NCI-H2081 treated with DMSO at 0.1 percent for 48 hours (cell line): Measurements from ENCODE around the gene SPATA6.
"Not testable (repeated sequence)": the region's sequence is repeated elsewhere in the genome, so short reads cannot be mapped to it uniquely, and the experiment has no call there.

Experiments
- DNase-seq: peaks from one replicate; lab custom pipeline; 2025; lab: John Stamatoyannopoulos, UW

The SPATA6 gene

DNA sequence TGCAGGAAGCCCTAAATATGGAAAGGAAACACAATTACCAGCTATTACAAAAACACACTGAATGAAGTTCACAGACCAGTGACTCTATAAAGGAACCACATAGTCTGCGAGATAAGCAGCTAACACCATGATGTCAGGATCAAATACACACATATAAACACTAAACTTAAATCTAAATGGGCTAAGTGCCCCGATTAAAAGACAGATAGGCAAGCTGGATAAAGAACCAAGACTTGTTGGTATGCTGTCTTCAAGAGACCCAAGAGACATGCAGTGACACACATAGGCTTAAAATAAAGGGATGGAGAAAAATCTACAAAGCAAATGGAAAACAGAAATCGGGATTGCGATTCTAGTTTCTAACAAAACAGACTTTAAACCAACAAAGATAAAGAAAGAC is 127.6 kb downstream of the SPATA6 start:
- no peak for DNase-seq

- DNase-seq = no peak
Measured at GRCh38 chr1:48341221-48341620, 130.8 kb downstream of the SPATA6 start.

GRCh38 chr1:48338257-48338656 is 133.7 kb downstream of the SPATA6 start:
- no peak for DNase-seq

DNA sequence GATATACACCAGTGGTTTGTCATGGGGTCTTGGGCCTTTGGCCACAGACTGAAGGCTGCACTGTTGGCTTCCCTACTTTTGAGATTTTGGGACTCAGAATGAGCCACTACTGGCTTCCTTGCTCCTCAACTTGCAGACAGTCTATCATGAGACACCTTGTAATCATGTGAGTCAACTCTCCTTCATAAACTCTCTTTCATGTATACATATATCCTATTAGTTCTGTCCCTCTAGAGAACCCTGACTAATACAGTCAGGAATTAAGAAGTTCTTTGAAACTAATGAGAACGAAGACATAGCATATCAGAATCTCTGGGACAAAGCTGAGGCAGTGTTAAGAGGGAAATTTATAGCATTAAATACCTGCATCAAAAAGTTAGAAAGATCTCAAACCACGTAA is 138.7 kb downstream of the SPATA6 start:
- no peak for DNase-seq

DNA sequence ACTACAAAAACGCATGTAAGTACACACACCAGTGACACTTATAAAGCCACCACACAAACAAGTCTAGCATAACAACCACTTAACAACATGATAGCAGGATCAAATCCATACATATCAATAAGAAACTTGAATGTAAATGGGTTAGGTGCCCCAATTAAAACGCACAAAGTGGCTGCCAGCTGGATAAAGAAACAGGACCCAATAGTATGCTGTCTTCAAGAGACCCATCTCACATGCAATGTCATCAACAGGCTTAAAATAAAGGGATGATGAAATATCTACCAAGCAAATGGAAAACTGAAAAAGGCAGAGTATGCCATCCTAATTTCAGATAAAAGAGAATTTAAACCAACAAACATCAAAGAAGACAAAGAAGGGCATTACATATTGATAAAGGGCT is 139.9 kb downstream of the SPATA6 start:
- DNase-seq = no peak

DNA sequence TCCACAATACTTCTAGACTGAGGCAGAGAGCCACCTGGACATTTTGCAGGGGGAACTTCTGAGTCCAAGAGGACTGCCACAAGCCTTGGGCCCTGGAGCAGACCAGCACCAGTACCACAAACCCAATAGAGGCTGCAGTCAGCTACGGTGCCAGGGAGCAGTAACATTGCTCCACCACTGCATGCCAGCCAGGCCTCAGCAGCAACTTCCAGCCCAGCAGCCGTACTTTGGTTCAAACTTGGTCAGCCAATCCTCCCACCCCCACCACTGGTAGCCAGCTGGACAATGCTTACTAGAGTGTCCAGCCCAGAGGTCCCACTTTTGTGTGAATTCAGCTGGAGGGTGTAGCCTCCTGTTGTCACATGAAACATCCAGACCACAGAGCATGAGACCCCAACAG is 142.1 kb downstream of the SPATA6 start:
- DNase-seq = no peak

DNA sequence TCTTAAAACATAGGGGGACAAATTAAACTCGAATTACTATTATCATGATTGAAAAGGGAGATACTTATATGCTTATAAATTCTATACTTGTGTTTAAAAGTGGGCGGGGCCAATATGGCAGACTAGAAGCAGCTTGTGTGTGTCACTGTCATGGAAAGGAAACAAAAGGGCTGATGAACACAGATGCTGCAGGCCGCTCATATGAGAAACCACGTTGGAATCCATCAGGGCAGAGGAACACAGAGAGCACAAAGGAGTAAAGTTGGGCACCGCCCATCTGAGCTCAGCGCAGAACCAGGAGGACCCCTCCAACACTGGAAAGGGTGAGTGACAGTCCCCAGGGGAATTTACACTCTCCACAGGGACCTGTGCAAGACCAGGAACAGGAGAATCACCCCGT is 142.5 kb downstream of the SPATA6 start:
- no peak for DNase-seq

GRCh38 chr1:48311829-48312228 is 160.2 kb downstream of the SPATA6 start:
- not testable (repeated sequence) for DNase-seq

GRCh38 chr1:48309564-48310082 is 162.4 kb downstream of the SPATA6 start:
- DNase-seq = no peak

DNA sequence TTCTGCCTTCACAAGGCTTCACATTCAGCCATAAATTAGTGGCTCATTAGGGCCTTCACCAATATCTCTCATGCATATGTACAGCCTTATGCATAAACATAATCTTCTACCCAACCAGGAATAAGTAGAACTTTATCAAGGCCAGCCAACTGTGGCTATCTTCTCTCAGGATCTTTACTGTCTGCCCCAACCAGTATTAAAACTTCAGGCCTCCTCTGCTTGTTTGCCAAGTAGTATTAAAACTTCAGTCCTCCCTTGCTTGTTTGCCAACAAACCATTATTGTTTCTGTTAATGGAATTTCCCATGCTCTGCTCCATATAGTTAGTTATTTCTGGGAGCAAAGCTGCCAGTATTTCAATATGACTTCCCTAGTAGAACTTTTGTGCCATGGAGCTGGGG is 169.4 kb downstream of the SPATA6 start:
- no peak for DNase-seq

DNA sequence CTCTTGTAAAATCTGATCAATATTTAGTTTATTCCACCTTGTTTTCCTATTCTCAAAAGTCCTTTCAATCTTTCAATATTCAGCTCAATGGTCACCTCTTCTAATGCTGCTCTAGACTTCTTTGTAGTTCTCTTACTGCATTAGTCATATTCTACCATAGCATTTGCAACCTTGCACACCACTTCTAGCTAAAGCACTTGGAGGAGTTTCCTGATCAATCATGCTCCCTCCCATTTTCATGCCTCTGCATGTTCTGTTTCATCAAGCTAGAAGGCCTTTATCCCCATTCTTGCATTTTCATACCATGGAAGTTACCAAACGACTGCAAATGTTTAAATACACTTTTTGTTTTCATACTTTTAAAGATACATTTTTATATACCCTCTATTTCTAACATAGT is 177.3 kb downstream of the SPATA6 start:
- no peak for DNase-seq

DNA sequence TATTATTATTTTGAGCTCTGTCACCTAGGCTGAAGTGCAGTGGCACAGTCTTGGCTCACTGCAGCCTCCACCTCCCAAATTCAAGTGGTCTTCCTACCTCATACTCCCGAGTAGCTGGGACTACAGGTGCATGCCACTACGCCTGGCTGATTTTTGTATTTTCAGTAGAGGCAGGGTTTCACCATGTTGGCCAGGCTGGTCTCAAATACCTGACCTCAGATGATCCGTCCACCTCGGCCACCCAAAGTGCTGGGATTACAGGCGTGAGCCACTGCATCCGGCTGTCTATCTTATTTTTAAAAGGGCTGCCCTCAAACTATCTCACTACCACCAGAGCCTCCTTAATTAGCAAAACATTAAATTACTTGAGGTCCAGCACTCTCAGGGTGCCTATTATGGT is 177.9 kb downstream of the SPATA6 start:
- DNase-seq = not testable (repeated sequence)

GRCh38 chr1:48292706-48293105 is 179.3 kb downstream of the SPATA6 start:
- no peak for DNase-seq

DNA sequence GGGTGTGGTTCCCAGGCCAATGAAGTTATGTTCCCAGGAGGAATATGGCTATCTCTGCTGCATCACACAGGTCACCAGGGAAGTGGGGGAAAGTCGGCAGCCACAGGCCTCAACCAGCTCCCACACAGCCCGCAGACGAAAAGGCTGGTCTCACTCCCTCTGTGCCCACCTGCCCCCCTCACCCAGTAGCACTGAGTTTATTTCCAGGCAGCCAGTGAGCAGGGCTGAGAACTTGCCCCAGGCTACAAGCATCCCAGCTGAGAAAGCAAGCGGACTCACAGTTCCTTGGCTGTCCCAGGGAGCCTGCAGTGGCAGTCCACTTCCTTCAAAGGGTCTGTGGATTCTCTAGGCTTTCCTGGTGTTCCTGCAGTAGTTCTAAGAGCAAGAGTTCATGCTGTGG is 180.6 kb downstream of the SPATA6 start:
- no peak for DNase-seq

GRCh38 chr1:48285525-48285924 is 186.5 kb downstream of the SPATA6 start:
- DNase-seq = no peak

GRCh38 chr1:48284696-48285420 is 187.1 kb downstream of the SPATA6 start:
- not testable (repeated sequence) for DNase-seq

DNA sequence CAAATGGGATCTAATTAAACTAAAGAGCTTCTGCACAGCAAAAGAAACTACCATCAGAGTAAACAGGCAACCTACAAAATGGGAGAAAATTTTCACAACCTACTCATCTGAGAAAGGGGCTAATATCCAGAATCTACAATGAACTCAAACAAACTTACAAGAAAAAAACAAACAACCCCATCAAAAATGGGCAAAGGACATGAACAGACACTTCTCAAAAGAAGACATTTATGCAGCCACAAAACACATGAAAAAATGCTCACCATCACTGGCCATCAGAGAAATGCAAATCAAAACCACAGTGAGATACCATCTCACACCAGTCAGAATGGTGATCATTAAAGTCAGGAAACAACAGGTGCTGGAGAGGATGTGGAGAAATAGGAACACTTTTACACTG is 189.7 kb downstream of the SPATA6 start:
- not testable (repeated sequence) for DNase-seq

DNA sequence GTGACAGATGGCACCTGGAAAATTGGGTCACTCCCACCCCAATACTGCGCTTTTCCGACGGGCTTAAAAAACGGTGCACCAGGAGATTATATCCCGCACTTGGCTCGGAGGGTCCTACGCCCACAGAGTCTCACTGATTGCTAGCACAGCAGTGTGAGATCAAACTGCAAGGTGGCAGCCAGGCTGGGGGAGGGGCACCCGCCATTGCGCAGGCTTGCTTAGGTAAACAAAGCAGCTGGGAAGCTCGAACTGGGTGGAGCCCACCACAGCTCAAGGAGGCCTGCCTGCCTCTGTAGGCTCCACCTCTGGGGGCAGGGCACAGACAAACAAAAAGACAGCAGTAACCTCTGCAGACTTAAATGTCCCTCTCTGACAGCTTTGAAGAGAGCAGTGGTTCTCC is 194.6 kb downstream of the SPATA6 start:
- not testable (repeated sequence) for DNase-seq

DNA sequence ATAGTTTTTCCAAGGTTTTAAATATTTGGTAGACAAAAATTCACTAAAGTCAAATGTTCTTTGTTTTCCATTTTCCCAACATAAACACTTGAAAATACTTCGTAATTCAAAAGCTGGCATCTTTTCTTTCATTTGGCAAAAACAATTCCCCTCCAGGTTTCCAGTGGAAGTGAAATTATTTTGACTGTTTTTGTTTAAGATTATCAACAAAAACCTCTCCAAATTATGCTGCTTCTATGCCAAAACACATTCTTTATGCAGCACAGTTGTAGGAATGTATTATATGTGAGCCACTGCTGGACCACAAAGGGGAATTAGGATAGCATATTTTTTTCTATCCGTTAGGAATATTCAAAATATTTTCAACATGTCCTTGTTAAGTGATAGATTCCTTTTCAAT is 205.4 kb downstream of the SPATA6 start:
- no peak for DNase-seq

DNA sequence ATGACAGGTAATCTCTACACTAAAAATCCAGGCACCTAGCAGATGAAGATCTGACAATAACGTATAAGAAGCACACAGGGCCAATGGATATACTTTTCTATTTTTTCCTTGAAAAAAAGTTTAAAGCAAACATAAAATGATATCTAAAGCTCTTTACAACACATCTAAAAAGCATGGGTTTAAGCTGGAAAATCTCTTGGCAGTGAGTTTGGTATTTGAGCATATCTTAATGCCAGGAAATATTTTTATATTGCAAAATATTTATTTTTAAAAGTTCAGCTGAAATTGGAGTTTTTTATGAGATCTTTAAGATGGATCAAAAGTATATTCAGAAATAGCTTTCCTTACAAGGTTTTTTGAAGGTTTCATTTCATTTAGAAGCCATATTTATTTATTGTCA is 209.0 kb downstream of the SPATA6 start:
- no peak for DNase-seq

DNA sequence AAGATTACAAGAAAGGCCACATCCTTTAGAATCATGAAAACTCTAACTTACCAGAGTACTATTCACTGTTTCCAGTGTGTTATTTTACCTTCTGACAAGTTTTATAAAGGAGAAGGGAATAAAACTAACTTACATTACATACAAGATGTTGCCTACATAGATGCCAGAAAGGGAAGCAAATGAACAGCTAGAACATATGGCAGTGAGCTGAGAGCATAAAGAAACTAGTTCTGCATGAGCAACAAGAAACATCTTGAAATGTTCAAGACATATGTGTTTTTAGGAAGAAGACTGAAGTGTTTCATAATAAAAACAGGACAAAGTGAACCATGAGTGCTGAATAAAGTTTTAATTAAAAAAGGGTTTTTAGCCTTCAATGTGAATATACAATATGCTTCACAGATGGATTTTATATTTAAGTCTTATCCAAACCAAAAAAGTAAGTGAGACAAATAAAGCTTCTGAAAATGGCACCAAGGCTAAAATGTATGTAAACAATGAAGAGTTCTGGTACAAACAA is 210.1 kb downstream of the SPATA6 start:
- DNase-seq = no peak

- DNase-seq = no peak
Measured at GRCh38 chr1:48258106-48258505, 213.9 kb downstream of the SPATA6 start.

DNA sequence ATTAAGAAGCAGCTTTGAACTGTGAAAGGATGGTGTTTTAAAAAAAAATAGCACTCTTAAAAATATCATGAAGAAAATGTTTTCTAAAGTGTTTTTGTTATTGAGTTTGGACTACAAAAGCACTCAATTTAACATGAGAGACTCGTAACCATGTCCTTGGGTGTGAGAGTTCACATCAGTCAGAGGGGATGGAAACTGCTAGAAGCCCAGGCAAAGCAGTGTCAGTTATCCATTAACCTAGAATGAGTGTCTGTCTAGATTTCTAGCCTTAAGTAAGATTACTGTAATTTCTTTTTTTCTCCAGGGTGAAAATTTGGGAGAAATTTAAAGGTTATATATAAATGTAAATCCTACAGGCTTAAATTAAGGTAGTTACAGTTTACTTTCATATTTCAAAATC is 217.8 kb downstream of the SPATA6 start:
- DNase-seq = no peak

DNA sequence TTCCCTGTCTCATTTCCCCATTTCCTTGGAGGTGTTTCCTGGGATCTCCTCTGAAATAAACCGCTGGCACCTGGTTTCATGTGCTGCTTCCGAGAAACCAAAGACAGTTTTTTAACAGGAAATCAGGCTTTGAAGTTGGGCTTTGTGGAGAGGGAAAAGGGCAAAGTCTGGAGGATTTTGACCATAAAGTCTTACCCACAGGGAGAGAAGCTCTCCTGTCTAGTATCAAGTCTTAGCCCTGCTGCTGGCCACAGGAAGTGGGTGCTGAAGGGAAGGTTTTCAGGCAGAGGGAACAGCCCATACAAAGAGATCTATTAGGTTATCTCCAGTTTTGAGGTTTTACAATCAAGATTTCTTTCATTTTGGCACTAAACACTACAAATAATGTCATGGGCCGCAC is 220.2 kb downstream of the SPATA6 start:
- DNase-seq = no peak
